Fibroblast of skin of right biceps (primary cell): Measurements from ENCODE around the gene MGAT4B.
"Not testable (repeated sequence)": the region's sequence is repeated elsewhere in the genome, so short reads cannot be mapped to it uniquely, and the experiment has no call there.

Experiments
- DNase-seq: peaks from one replicate; pipeline ENCODE4 v3.0.0-alpha.2; 2013

The MGAT4B gene

GRCh38 chr5:179806250-179807048, at the start of gene MGAT4B:
TSS of gene MGAT4B (minus strand) at chr5:179806866. CDS start at chr5:179806583, 283 bp downstream.
- peak; percentile 81 for DNase-seq

GRCh38 chr5:179854356-179854755, 47.7 kb upstream of the MGAT4B start:
- no peak for DNase-seq

GRCh38 chr5:179852993-179853547, 46.4 kb upstream of the MGAT4B start:
- no peak for DNase-seq

GRCh38 chr5:179841621-179842020, 35.0 kb upstream of the MGAT4B start:
- DNase-seq = no peak

GRCh38 chr5:179840766-179841165, 34.1 kb upstream of the MGAT4B start:
- no peak for DNase-seq

- no peak for DNase-seq
These were observed 33.7 kb upstream of the MGAT4B start for GRCh38 chr5:179840321-179840720.

- no peak for DNase-seq
These were observed 32.9 kb upstream of the MGAT4B start for GRCh38 chr5:179839328-179840256.

GRCh38 chr5:179837076-179838011, 30.7 kb upstream of the MGAT4B start:
- DNase-seq = no peak

GRCh38 chr5:179836225-179837019, 29.8 kb upstream of the MGAT4B start:
- no peak for DNase-seq

- DNase-seq = not testable (repeated sequence)
These were observed 28.2 kb upstream of the MGAT4B start for GRCh38 chr5:179834871-179835270.

- DNase-seq = no peak
These were observed 27.5 kb upstream of the MGAT4B start for GRCh38 chr5:179834120-179834519.

- DNase-seq = no peak
These were observed 27.0 kb upstream of the MGAT4B start for GRCh38 chr5:179833709-179834070.

- no peak for DNase-seq
These were observed 26.5 kb upstream of the MGAT4B start for GRCh38 chr5:179833056-179833708.

- no peak for DNase-seq
These were observed 25.5 kb upstream of the MGAT4B start for GRCh38 chr5:179832039-179832745.

- DNase-seq = no peak
These were observed 24.3 kb upstream of the MGAT4B start for GRCh38 chr5:179830818-179831468.

- no peak for DNase-seq
These were observed 23.2 kb upstream of the MGAT4B start for GRCh38 chr5:179829732-179830435.

GRCh38 chr5:179828756-179829421, 22.2 kb upstream of the MGAT4B start:
- no peak for DNase-seq

GRCh38 chr5:179827680-179828079, 21.0 kb upstream of the MGAT4B start:
- peak; percentile 66 for DNase-seq
